ENCODE data around the gene TSGA10IP.

DNA sequence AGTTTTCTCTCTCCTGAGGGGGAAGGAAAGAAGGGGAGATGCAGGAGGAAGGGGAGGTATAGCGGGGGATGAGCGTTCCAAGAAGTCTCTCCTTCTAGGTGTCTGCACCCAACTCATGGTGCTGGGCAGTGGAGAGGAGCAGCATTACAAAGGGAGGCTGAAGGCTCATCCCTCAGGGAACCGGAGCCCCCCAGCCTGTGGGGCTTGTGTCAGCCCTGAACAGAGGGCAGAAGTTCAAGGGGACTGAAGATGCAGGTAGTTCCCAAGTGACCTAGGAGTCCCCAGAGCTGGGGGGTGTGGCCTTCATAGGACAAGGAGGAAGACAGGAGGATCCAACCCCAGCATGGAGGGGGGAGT is 28.2 kb upstream of the TSGA10IP start:
- no peak for TF ChIP-seq KAT7 (CRISPR knock-in tag; IDR thresholded peaks at IDR 0.05; ENCODE audit: borderline replicate concordance)
- TF ChIP-seq, protein P1, sequence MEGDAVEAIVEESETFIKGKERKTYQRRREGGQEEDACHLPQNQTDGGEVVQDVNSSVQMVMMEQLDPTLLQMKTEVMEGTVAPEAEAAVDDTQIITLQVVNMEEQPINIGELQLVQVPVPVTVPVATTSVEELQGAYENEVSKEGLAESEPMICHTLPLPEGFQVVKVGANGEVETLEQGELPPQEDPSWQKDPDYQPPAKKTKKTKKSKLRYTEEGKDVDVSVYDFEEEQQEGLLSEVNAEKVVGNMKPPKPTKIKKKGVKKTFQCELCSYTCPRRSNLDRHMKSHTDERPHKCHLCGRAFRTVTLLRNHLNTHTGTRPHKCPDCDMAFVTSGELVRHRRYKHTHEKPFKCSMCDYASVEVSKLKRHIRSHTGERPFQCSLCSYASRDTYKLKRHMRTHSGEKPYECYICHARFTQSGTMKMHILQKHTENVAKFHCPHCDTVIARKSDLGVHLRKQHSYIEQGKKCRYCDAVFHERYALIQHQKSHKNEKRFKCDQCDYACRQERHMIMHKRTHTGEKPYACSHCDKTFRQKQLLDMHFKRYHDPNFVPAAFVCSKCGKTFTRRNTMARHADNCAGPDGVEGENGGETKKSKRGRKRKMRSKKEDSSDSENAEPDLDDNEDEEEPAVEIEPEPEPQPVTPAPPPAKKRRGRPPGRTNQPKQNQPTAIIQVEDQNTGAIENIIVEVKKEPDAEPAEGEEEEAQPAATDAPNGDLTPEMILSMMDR (IDR thresholded peaks at IDR 0.05): no peak
- TF ChIP-seq, protein P2, sequence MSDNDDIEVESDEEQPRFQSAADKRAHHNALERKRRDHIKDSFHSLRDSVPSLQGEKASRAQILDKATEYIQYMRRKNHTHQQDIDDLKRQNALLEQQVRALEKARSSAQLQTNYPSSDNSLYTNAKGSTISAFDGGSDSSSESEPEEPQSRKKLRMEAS (CRISPR knock-in tag; IDR thresholded peaks at IDR 0.05): no peak
